Endodermal cell (in vitro differentiated cells): ENCODE measurements around the gene EYA2. TPM values are rescaled to one million over a fixed set of nuclear protein-coding genes. Genes with fewer than 3 reads are reported as not detected.
"Not testable (repeated sequence)": the region's sequence is repeated elsewhere in the genome, so short reads cannot be mapped to it uniquely, and the experiment has no call there.

ENCODE experiments used
- DNase-seq: peaks from one replicate; pipeline ENCODE4 v3.0.0-alpha.2; 2017
- H3K27ac ChIP-seq: 2 replicates; pipeline ENCODE4 v1.5.1; 2013; ENCODE audit warnings: mild to moderate bottlenecking, low read depth, low read length, moderate library complexity
- H3K27me3 ChIP-seq: 2 replicates; pipeline ENCODE4 v1.6.1; 2013; ENCODE audit warnings: mild to moderate bottlenecking, low read length, moderate library complexity; ENCODE audit not compliant: insufficient read depth, control insufficient read depth, poor library complexity, severe bottlenecking
- H3K36me3 ChIP-seq: 2 replicates; pipeline ENCODE4 v1.7.0; 2013; ENCODE audit warnings: mild to moderate bottlenecking, low read length, moderate library complexity; ENCODE audit not compliant: control insufficient read depth, insufficient read depth
- H3K4me1 ChIP-seq: one replicate; pipeline ENCODE4 v1.7.0; 2013; ENCODE audit warnings: low read length; ENCODE audit not compliant: control insufficient read depth, insufficient read depth
- H3K4me3 ChIP-seq: 2 replicates; pipeline ENCODE4 v1.5.1; 2013; ENCODE audit warnings: mild to moderate bottlenecking, low read length, moderate library complexity
- H3K9ac ChIP-seq: 2 replicates; pipeline ENCODE4 v1.6.1; 2013; ENCODE audit warnings: mild to moderate bottlenecking, low read length, moderate library complexity; ENCODE audit not compliant: poor library complexity, severe bottlenecking; ENCODE audit errors: extremely low read depth
- H3K9me3 ChIP-seq: 2 replicates; pipeline ENCODE4 v1.6.1; 2013; ENCODE audit warnings: mild to moderate bottlenecking, low read length, moderate library complexity; ENCODE audit not compliant: control insufficient read depth
- H3K27ac Mint-ChIP-seq: 2 replicates; pipeline ENCODE4 v1.8.0; 2020; ENCODE audit warnings: mixed read lengths
- H3K27me3 Mint-ChIP-seq: 2 replicates; pipeline ENCODE4 v1.8.0; 2021; ENCODE audit warnings: mild to moderate bottlenecking, mixed read lengths; ENCODE audit not compliant: insufficient read depth
- H3K36me3 Mint-ChIP-seq: 2 replicates; pipeline ENCODE4 v1.8.0; 2020; ENCODE audit warnings: low read depth, mixed read lengths
- H3K4me1 Mint-ChIP-seq: 2 replicates; pipeline ENCODE4 v1.8.0; 2020; ENCODE audit warnings: mixed read lengths
- H3K4me3 Mint-ChIP-seq: 2 replicates; pipeline ENCODE4 v1.8.0; 2020; ENCODE audit warnings: mild to moderate bottlenecking, moderate library complexity, mixed read lengths
- H3K9me3 Mint-ChIP-seq: 2 replicates; pipeline ENCODE4 v1.8.0; 2020; ENCODE audit warnings: mild to moderate bottlenecking, mixed read lengths
- CTCF ChIP-seq: fragments of 200-600 bp; sonication (generic); conservative IDR thresholded peaks from 2 replicates; pipeline ENCODE4 v1.5.0; 2021; ENCODE audit warnings: antibody characterized with exemption, mild to moderate bottlenecking
- WGBS, 2 experiments: methylation state at CpG; one replicate each; pipeline versions ENCODE4 v1.1.5 to v1.1.7; 2013; ENCODE audit warnings: missing lambda C conversion rate in 2 of 2, mixed read lengths in 1 of 2; ENCODE audit not compliant: insufficient coverage in 1 of 2, insufficient read length in 1 of 2; 5-methylcytosine and 5-hydroxymethylcytosine counted together
- total RNA-seq, 2 donors: library from RNA; stranded (reverse); fragmentation: NEBNext Ultra II Directional in 1 of 2; extraction: Animal tissue kit (Norgen Biotek cat#: 25700) in 1 of 2; gene quantifications; 2 replicates in 1 of 2; 3 replicates in 1 of 2; pipeline ENCODE4 v1.2.1, GENCODE V29; 2021

EYA2 gene
- total RNA-seq, 2 donors from 2014 or later, result 9.1 to 18.0 TPM

- Histone ChIP-seq H3K4me3 (no peak overlapping the region), H3K27ac (no peak overlapping the region), H3K36me3 (peaks cover 16% of the 10 kb centered on the region), H3K9me3 (peaks cover 20% of the 10 kb centered on the region), H3K27me3 (no peaks in the 10 kb centered on the region), H3K4me1 (no peaks in the 10 kb centered on the region), H3K9ac (no peak overlapping the region)
- H3K36me3 Mint-ChIP-seq, result peaks cover 23% of the 10 kb centered on the region
- no peak for TF ChIP-seq CTCF
- 82% methylated on average over 1 of the region's 1 CpG; no CpG with 5 or more reads in 1 of the 2 experiments for WGBS, 2 experiments
- H3K4me3 Mint-ChIP-seq, result no peak overlapping the region
- H3K27me3 Mint-ChIP-seq, result no peaks in the 10 kb centered on the region
- H3K9me3 Mint-ChIP-seq, result peaks cover 16% of the 10 kb centered on the region
- H3K27ac Mint-ChIP-seq, result no peak overlapping the region
- peaks cover 17% of the 10 kb centered on the region for H3K4me1 Mint-ChIP-seq
- no peak for DNase-seq
Observed at GRCh38 chr20:46916258-46916603, 21.6 kb downstream of the EYA2 start.

- Histone ChIP-seq H3K4me3 (no peak overlapping the region), H3K9me3 (peaks cover 20% of the 10 kb centered on the region), H3K27ac (no peak overlapping the region), H3K9ac (no peak overlapping the region), H3K36me3 (peaks cover 19% of the 10 kb centered on the region), H3K27me3 (no peaks in the 10 kb centered on the region), H3K4me1 (no peaks in the 10 kb centered on the region)
- peaks cover 19% of the 10 kb centered on the region for H3K36me3 Mint-ChIP-seq
- H3K4me1 Mint-ChIP-seq, result peaks cover 18% of the 10 kb centered on the region
- H3K27me3 Mint-ChIP-seq, result no peaks in the 10 kb centered on the region
- 96 to 97% methylated on average over 6 to 7 of the region's 7 CpGs for WGBS, 2 experiments
- peaks cover 14% of the 10 kb centered on the region for H3K9me3 Mint-ChIP-seq
- H3K27ac Mint-ChIP-seq, result no peak overlapping the region
- DNase-seq, result no peak
- TF ChIP-seq CTCF, result no peak
- no peak overlapping the region for H3K4me3 Mint-ChIP-seq
Observed at GRCh38 chr20:46917155-46917554, 22.5 kb downstream of the EYA2 start.

GRCh38 chr20:46920114-46920513, 25.5 kb downstream of the EYA2 start:
- H3K9me3 ChIP-seq, result peaks cover 20% of the 10 kb centered on the region
- no peak overlapping the region for H3K27ac Mint-ChIP-seq
- WGBS, 2 experiments, result 93 to 96% methylated on average over 6 of the region's 6 CpGs
- no peaks in the 10 kb centered on the region for H3K27me3 Mint-ChIP-seq
- no peak for DNase-seq
- H3K27ac ChIP-seq, result no peak overlapping the region
- peaks cover 9% of the 10 kb centered on the region for H3K36me3 Mint-ChIP-seq
- no peak overlapping the region for H3K4me3 Mint-ChIP-seq
- H3K4me1 ChIP-seq, result no peaks in the 10 kb centered on the region
- H3K4me1 Mint-ChIP-seq, result peaks cover 25% of the 10 kb centered on the region
- no peak for TF ChIP-seq CTCF
- H3K9me3 Mint-ChIP-seq, result peaks cover 7% of the 10 kb centered on the region
- no peak overlapping the region for H3K4me3 ChIP-seq
- H3K36me3 ChIP-seq, result peaks cover 16% of the 10 kb centered on the region
- no peak overlapping the region for H3K9ac ChIP-seq
- H3K27me3 ChIP-seq, result no peaks in the 10 kb centered on the region

GRCh38 chr20:46922841-46923240, 28.2 kb downstream of the EYA2 start:
- not testable (repeated sequence) for DNase-seq

More at GRCh38 chr20:46922841-46923240, 28.2 kb downstream of the EYA2 start:
- H3K4me3 Mint-ChIP-seq, H3K27ac Mint-ChIP-seq, H3K27me3 ChIP-seq, H3K4me1 ChIP-seq, H3K4me3 ChIP-seq, H3K27me3 Mint-ChIP-seq, H3K9ac ChIP-seq, H3K27ac ChIP-seq: not testable (repeated sequence)
- H3K36me3 ChIP-seq, result peaks cover 19% of the 10 kb centered on the region
- Mint-ChIP-seq H3K4me1 (peaks cover 25% of the 10 kb centered on the region), H3K9me3 (peaks cover 10% of the 10 kb centered on the region), H3K36me3 (peaks cover 10% of the 10 kb centered on the region)
- WGBS, 2 experiments, result 87 to 90% methylated on average over 6 to 9 of the region's 9 CpGs
- H3K9me3 ChIP-seq, result peaks cover 21% of the 10 kb centered on the region
